GM12878 (cell line): ENCODE data around the gene HRNR.

ENCODE experiments used
- CBX3 ChIP-seq: fragments of 200-600 bp; sonication (generic); IDR thresholded peaks from 2 replicates; pipeline ENCODE4 v1.6.1; 2016; ENCODE audit warnings: low read depth, borderline replicate concordance
- CTCF ChIP-seq, 3 experiments: IDR thresholded peaks in 2 of 3; conservative IDR thresholded peaks in 1 of 3; 2 replicates each; pipeline ENCODE4 v1.5.1; 2011; ENCODE audit warnings: low read depth in 3 of 3, low read length in 3 of 3, mild to moderate bottlenecking in 3 of 3, control low read depth in 2 of 3, moderate library complexity in 2 of 3, inconsistent platforms in 1 of 3, mixed read lengths in 1 of 3; ENCODE audit not compliant: control insufficient read depth in 2 of 3, insufficient read depth in 1 of 3; ENCODE audit errors: extremely low read depth in 1 of 3
- EZH2 ChIP-seq: IDR thresholded peaks from 2 replicates; pipeline ENCODE4 v1.6.1; 2012; ENCODE audit warnings: low read depth, mild to moderate bottlenecking, control low read depth, inconsistent platforms, low read length, borderline replicate concordance; ENCODE audit not compliant: control insufficient read depth
- KDM1A ChIP-seq: fragments of 200-600 bp; sonication (generic); IDR thresholded peaks from 2 replicates; pipeline ENCODE4 v1.6.1; 2016; ENCODE audit warnings: borderline replicate concordance
- NFYB ChIP-seq: IDR thresholded peaks from 2 replicates; pipeline ENCODE4 v1.6.1; 2011; ENCODE audit warnings: low read depth, mild to moderate bottlenecking, low read length, improper control_type of control experiment, moderate library complexity; ENCODE audit not compliant: insufficient read depth
- SKIL ChIP-seq: fragments of 450-650 bp; IDR thresholded peaks from 2 replicates; pipeline ENCODE4 v1.6.1; 2017; ENCODE audit warnings: mild to moderate bottlenecking, low read depth, inconsistent platforms; ENCODE audit not compliant: poor library complexity, severe bottlenecking
- SREBF2 ChIP-seq: IDR thresholded peaks from 2 replicates; pipeline ENCODE4 v1.6.1; 2012; ENCODE audit warnings: mild to moderate bottlenecking, low read length
- YY1 ChIP-seq: IDR thresholded peaks from 2 replicates; pipeline ENCODE4 v1.6.1; 2011; ENCODE audit warnings: low read depth, mild to moderate bottlenecking, low read length
- ZNF274 ChIP-seq: IDR thresholded peaks from one replicate; pipeline ENCODE4 v1.8.0; 2011; ENCODE audit not compliant: insufficient read length, insufficient read depth

DNA sequence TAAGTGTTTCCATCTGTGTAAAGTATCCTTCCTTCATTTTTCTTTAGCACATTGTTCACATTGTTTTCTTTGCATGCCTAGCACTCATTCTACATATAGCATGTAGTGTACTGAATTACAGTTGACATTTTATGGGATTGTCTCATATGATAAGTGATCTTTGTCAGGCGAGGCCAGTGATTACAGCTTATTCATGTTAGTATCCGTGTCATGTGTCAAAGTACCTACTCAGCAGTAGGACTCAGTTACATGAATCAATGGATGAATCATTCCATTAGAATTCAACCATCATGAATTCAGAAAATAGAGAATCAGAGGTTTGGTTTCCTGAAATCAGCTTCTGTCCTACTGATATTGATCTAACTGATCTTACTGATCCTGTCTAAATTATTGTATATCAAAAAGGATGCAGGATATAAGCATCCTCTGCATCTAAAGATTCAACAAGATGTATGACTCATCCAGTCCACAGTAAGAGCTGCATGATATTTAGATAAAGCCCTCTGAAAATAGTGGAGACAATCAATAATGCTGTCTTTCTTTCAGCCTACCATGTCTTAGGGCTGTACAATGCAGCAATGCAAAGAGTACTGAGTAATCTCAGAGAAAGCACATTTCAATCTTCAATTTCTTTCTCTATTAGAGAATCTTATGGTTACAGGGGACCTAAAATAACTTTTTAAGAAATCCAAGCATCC lies 20.7 kb upstream of the HRNR start:
- no peak for TF ChIP-seq KDM1A
- no peak for TF ChIP-seq ZNF274
- TF ChIP-seq CTCF (IDR thresholded peaks at IDR 0.05 in 2 of 3, conservative IDR thresholded peaks at IDR 0.05 in 1 of 3; ENCODE audit: control insufficient read depth in 2 of 3, extremely low read depth in 1 of 3, insufficient read depth in 1 of 3, low read depth in 3 of 3, low read length in 3 of 3) = no peak
- no peak for TF ChIP-seq SKIL
- no peak for TF ChIP-seq YY1
- no peak for TF ChIP-seq NFYB
- no peak for TF ChIP-seq EZH2
- TF ChIP-seq CBX3 = no peak
- no peak for TF ChIP-seq SREBF2
